HG03159 (cell line): ENCODE data around the gene ITGA11.

Experiments
- ATAC-seq: cut with Tn5 transposase; IDR thresholded peaks from one replicate; pipeline ENCODE4 v1.9.1; 2021; ENCODE audit warnings: mild to moderate bottlenecking, moderate library complexity; ENCODE audit not compliant: unreplicated experiment

Gene ITGA11

GRCh38 chr15:68379058-68379758 lies 52.8 kb downstream of the ITGA11 start:
- ATAC-seq: no peak

GRCh38 chr15:68378595-68378994 lies 53.4 kb downstream of the ITGA11 start:
- no peak for ATAC-seq

GRCh38 chr15:68377766-68378165 lies 54.2 kb downstream of the ITGA11 start:
- ATAC-seq: no peak

GRCh38 chr15:68376447-68377060 lies 55.4 kb downstream of the ITGA11 start:
- ATAC-seq: no peak

- no peak for ATAC-seq
Measured at GRCh38 chr15:68375716-68376220, 56.2 kb downstream of the ITGA11 start.

- ATAC-seq: no peak
Measured at GRCh38 chr15:68375191-68375631, 56.8 kb downstream of the ITGA11 start.

GRCh38 chr15:68374168-68374745 lies 57.7 kb downstream of the ITGA11 start:
- no peak for ATAC-seq

- no peak for ATAC-seq
Measured at GRCh38 chr15:68373028-68373427, 58.9 kb downstream of the ITGA11 start.

- ATAC-seq: no peak
Measured at GRCh38 chr15:68372291-68372811, 59.6 kb downstream of the ITGA11 start.

- no peak for ATAC-seq
Measured at GRCh38 chr15:68371851-68372250, 60.1 kb downstream of the ITGA11 start.

- ATAC-seq: no peak
Measured at GRCh38 chr15:68371160-68371559, 60.8 kb downstream of the ITGA11 start.

GRCh38 chr15:68370768-68371151 lies 61.2 kb downstream of the ITGA11 start:
- ATAC-seq: no peak

- ATAC-seq: no peak
Measured at GRCh38 chr15:68369931-68370767, 61.8 kb downstream of the ITGA11 start.

- no peak for ATAC-seq
Measured at GRCh38 chr15:68368731-68369435, 63.1 kb downstream of the ITGA11 start.

- ATAC-seq: no peak
Measured at GRCh38 chr15:68367992-68368391, 64.0 kb downstream of the ITGA11 start.

GRCh38 chr15:68367226-68367625 lies 64.7 kb downstream of the ITGA11 start:
- no peak for ATAC-seq

GRCh38 chr15:68366314-68366713 lies 65.6 kb downstream of the ITGA11 start:
- ATAC-seq: no peak

GRCh38 chr15:68365770-68366169 lies 66.2 kb downstream of the ITGA11 start:
- no peak for ATAC-seq

- no peak for ATAC-seq
Measured at GRCh38 chr15:68365140-68365745, 66.7 kb downstream of the ITGA11 start.

- no peak for ATAC-seq
Measured at GRCh38 chr15:68364660-68365035, 67.3 kb downstream of the ITGA11 start.
